ENCODE measurements around the gene ABR.

Gene ABR

DNA sequence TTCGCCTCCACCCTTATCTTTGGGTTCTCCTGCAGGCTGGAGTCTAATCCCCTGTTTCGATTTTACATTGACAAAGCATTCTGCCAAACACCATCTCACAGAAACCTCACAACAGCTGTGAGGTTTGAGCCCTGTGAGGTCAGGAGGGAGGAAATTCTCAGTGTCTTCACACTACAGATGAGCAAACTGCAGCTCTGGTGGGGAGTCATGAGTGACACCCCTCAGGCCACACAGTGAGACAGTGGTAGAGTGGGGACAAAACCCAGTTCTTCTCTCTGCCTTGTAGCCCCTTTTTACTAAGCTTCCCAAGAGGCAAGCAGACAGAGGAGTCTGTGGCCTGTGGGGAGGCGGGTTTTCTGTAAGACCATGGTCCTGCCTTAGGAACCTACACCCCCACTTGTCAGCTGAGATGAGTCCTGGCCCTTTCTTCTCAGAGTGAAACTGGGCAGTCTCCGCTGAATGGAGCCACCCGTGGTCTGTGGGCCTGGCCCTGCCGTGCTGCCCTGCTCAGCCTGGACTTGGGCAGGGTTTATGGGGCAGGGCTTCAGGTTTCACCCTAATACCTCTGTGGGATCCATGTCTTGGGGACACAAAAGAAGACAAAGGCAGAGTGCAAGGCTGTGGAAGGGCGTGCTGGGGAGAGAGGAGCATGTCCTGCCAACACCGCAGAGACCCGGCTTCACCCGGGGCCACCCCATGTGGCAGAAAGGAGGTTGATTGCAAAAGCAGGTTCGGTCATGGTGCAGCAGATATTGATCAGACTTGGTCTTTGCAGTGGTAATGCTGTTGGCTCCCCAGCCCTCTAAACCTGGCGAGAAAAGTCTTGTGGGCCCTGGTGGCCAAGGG, 59.0 kb downstream of the ABR start:
- ATAC-seq (ENCODE audit: low read depth) = no peak
- H3K27me3 Mint-ChIP-seq = no peaks in the 10 kb centered on the region
- H3K9me3 Mint-ChIP-seq = no peaks in the 10 kb centered on the region
- H3K4me1 Mint-ChIP-seq = peaks cover 10% of the 10 kb centered on the region
- no peak overlapping the region for H3K4me3 Mint-ChIP-seq
- peaks cover 5% of the 10 kb centered on the region for H3K36me3 Mint-ChIP-seq
- no peak overlapping the region for H3K27ac Mint-ChIP-seq
- no peak for DNase-seq (ENCODE audit: low spot score in 2 of 2)

DNA sequence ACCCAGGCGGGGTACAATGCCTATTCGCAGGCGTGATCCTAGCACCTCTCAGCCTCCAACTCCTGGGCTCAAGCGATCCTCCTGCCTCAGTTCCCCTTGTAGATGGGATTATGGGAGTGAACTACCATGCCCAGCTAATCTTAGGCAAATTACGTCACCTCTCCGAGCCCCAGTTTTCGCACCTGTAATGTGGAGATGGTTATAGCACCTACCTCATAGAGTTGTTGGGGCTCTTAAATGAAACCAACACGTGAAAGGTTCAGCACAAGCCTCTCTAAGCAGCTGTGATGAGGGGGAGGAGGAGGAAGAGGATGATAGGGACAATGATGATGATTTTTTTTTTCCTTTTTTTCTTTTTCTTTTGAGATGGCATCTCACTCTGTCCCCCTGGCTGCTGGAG, 59.9 kb downstream of the ABR start:
- Mint-ChIP-seq H3K27me3 (no peaks in the 10 kb centered on the region), H3K4me3 (no peak overlapping the region), H3K36me3 (peaks cover 5% of the 10 kb centered on the region), H3K9me3 (no peaks in the 10 kb centered on the region), H3K27ac (no peak overlapping the region), H3K4me1 (peaks cover 13% of the 10 kb centered on the region)
- DNase-seq (ENCODE audit: low spot score in 2 of 2) (no peak), ATAC-seq (ENCODE audit: low read depth) (no peak)

DNA sequence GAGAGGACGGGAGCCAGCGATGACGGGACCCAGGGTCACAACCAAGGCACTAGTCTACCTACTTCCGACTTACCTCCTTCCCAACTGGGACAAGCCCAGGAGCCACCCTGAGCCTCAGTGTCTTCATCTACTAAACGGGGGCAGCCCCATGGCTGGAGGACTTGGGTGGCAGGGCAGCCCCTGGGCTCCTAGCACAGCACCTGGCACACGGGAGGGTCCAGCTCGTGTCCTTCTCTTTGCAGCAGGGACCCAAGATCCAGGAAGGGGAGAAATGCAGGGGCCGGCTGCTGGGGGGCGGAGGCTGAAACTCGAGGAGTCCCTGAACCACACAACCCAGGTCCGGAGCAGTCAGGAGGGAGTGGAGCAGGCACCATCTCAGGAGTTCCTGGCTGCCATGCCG, 63.2 kb downstream of the ABR start:
- no peaks in the 10 kb centered on the region for H3K36me3 Mint-ChIP-seq
- H3K27me3 Mint-ChIP-seq = no peaks in the 10 kb centered on the region
- no peak overlapping the region for H3K27ac Mint-ChIP-seq
- no peak for ATAC-seq (ENCODE audit: low read depth)
- DNase-seq (ENCODE audit: low spot score in 2 of 2) = no peak
- peaks cover 9% of the 10 kb centered on the region for H3K4me1 Mint-ChIP-seq
- no peak overlapping the region for H3K4me3 Mint-ChIP-seq
- H3K9me3 Mint-ChIP-seq = no peaks in the 10 kb centered on the region

DNA sequence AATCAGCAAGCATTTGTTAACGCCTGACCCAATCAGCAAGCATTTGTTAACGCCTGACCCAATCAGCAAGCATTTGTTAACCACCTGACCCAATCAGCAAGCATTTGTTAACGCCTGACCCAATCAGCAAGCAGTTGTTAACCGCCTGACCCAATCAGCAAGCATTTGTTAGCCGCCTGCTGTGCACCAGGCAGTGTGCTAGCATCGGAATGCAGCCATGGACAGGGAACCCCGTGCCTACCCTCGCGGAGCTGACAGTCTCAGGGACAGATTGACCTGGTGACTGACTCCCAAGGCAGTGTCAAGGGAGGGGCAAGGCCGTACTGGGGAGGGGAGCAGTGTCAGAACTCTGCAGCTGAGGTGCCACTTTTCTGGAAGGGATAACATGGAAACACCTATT, 66.9 kb downstream of the ABR start:
- no peak for ATAC-seq (ENCODE audit: low read depth)
- H3K4me3 Mint-ChIP-seq = no peak overlapping the region
- peaks cover 23% of the 10 kb centered on the region for H3K4me1 Mint-ChIP-seq
- H3K27me3 Mint-ChIP-seq = no peaks in the 10 kb centered on the region
- H3K27ac Mint-ChIP-seq = no peak overlapping the region
- no peaks in the 10 kb centered on the region for H3K36me3 Mint-ChIP-seq
- DNase-seq (ENCODE audit: low spot score in 2 of 2) = no peak
- H3K9me3 Mint-ChIP-seq = no peaks in the 10 kb centered on the region

DNA sequence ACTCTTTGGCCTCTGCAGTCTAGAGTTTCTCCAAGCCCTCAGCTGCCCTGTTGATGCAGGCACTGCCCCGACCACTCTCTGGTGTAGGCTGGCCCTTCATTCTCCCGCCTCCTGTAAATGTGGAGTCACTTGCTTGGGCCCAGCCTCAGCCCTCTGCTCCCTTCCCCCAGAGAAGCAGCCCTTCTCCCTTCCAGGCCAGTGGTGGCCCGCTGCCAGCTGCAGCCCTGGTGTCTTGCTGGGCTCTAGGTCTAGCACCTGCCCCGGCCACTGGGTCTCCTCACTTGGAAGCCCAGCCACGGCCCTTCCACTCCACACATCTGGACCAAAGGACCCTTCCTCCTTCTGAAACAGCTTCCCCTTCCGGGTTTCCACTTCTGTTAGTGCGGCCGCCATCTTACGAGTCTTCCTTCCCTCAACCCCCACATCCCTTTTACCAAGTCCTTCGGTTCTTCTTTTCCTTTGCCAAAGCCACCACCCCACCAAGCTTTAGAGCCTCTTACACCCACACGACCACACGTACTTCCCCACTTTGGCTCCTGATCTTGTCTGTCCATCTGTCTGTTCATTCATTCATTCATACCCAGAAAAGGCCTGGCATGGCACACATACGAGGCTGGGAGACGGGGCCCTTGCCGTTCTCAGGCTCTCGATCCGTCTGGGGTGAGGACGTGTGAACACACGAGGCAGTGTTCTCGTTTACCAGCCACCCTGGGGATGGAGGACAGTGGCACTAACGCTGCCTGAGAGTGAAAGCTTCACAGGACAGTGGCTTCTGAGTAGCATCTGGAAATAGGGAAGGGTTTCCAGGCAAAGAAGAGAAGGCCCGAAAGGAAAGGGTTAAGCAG, 68.0 kb downstream of the ABR start:
- DNase-seq (ENCODE audit: low spot score in 2 of 2) (no peak), ATAC-seq (ENCODE audit: low read depth) (no peak)
- no peak overlapping the region for H3K27ac Mint-ChIP-seq
- no peaks in the 10 kb centered on the region for H3K9me3 Mint-ChIP-seq
- H3K36me3 Mint-ChIP-seq = no peaks in the 10 kb centered on the region
- no peaks in the 10 kb centered on the region for H3K27me3 Mint-ChIP-seq
- peak overlapping the region; percentile 60 for H3K4me3 Mint-ChIP-seq
- H3K4me1 Mint-ChIP-seq = peaks cover 27% of the 10 kb centered on the region

DNA sequence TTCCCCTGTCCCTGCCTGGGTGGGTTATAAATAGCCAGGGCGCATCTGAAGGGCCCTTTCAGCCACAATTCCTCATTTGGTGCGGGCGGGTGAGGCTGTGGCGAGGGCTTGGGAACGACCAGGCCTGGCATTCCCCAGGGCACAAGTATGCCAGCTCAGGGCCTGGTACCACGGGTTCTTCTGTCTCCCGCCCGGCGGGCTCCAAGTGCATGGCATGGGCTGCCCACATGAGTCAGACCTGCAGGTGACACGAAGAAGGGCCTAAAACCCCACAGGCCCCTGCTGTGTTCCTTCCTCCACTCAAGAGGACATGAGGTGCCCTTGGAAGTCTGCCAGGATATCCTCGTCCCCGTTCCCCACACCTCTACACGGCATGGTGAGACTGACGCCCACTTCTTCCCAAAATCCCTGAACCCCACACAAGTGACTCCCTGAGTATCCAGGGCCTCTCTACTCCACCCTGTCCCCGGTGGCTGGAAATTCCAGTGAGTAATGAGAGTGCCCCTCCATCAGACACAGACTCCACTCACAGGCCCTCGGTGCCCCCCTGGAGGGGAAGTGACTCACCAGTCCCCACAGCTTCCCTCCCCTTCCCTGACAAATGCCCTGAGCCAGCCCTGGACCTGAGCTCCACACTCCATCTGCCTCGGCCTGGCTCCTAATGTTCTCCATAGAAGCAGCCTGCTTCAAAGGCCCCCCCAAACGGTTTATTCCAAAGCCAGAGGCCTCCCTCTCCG, 68.8 kb downstream of the ABR start:
- no peaks in the 10 kb centered on the region for H3K9me3 Mint-ChIP-seq
- peak overlapping the region; percentile 60 for H3K4me3 Mint-ChIP-seq
- H3K27ac Mint-ChIP-seq = no peak overlapping the region
- ATAC-seq (ENCODE audit: low read depth) = no peak
- H3K27me3 Mint-ChIP-seq = no peaks in the 10 kb centered on the region
- no peaks in the 10 kb centered on the region for H3K36me3 Mint-ChIP-seq
- H3K4me1 Mint-ChIP-seq = peaks cover 27% of the 10 kb centered on the region
- DNase-seq (ENCODE audit: low spot score in 2 of 2) = no peak

DNA sequence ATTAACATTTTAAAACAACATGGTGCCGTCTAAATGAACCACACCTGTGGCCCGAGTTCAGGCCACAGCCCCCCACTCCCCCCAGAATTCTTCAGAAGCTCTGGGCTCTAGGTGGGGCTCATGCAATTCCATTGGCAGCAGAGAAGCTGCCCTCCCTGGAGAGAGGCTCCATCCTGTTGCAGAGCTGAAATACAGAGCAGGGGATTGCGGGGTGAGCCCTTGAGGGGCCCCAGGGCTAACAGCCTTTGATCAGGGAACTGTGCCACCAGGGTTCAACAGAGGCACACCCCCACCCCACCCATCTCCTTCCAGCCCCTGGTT, 69.3 kb downstream of the ABR start:
- Mint-ChIP-seq H3K4me1 (peaks cover 27% of the 10 kb centered on the region), H3K9me3 (no peaks in the 10 kb centered on the region), H3K36me3 (no peaks in the 10 kb centered on the region), H3K4me3 (peak overlapping the region; percentile 89), H3K27me3 (no peaks in the 10 kb centered on the region), H3K27ac (no peak overlapping the region)
- no peak for ATAC-seq (ENCODE audit: low read depth)
- DNase-seq (ENCODE audit: low spot score in 2 of 2) = no peak

DNA sequence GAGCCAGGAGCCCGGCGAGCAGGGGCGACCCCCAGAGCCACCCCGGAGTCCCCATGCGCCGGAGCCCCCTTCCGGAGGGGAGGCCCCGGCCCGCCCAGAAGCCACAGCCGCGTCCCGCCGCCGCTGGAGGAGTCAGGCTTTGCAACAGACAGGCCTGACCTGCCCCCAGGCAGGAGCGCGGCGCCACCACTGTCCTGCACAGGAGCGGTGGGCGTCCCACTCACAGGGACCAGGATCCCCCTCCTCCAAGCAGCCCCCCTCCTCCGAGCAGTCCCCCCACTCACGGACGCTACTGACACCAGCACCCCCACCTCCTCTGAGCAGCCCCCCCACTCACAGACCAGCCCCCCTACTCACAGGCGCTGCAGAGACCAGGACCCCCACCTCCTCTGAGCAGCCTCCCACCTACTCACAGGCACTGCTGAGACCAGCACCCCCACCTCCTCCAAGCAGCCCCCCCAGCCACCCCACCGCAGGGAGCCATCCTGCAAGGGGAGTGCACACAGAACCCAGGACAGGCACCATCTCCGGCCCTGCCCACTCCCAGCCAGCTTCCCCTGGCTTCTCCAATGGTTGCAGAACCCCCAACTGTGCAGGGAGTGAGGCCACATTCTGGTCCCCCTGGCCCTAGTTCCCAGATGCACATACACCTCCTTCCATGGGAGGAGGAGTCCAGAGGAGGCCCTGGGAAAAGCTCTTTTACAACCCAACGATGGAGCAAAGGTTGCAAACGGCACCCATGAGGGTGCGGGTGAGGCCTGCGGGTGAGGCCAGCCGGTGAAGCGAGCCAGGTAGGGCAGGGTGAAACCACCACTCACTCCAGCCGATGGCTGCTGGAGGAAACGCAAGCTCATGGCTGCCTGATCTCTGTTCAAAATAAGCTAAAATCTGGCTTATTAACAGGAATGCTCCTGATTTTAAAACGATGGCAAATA, 69.9 kb downstream of the ABR start:
- H3K36me3 Mint-ChIP-seq = no peaks in the 10 kb centered on the region
- ATAC-seq (ENCODE audit: low read depth) (peak; percentile 50), DNase-seq (ENCODE audit: low spot score in 2 of 2) (peak in 1 of 2 donors; percentile 20)
- peak overlapping the region; percentile 60 for H3K27ac Mint-ChIP-seq
- no peaks in the 10 kb centered on the region for H3K9me3 Mint-ChIP-seq
- no peaks in the 10 kb centered on the region for H3K27me3 Mint-ChIP-seq
- H3K4me3 Mint-ChIP-seq = peak overlapping the region; percentile 89
- H3K4me1 Mint-ChIP-seq = peaks cover 24% of the 10 kb centered on the region

DNA sequence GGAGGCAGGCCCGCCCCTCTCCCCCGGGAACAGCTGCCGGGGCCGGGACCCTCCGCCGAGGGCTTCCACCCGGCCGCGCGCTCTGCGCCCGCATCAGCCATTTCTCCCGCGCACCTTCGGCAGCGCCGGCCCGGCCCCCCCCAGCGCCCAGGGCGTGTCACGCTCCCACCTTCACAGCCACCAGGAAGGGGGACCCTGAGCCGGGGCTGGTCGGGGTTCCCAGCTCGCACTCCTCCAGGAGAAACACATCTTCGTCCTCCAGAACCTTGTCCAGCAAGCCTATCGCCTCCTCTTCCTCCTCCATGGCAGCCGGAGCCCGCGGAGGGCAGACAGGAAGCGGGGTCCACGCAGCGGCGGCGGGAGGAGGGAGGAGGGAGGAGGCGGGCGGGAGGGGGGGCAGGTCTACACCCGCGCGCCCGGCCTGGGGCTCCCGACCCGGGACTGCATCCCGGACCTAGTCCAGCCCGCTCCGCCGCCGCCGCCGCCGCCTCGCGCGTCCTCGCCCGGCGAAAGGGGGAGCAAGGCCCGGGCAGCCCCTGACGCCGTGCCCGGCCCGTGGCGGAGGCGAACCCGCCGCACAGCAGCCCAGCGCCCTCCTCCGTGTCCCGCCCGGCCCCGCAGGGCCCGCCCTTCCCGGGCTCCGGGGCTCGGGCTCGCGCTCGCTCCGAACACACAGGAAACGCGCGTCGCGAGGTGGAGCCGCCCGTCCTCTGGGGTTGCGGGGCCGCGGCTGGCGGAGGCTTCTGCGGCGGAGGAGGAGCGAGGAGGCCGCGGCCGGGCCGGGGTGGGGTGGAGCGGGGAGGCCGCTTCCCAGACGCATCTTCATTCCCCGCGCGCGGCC, 70.8 kb downstream of the ABR start:
- Mint-ChIP-seq H3K36me3 (no peaks in the 10 kb centered on the region), H3K4me3 (peak overlapping the region; percentile 89), H3K9me3 (no peaks in the 10 kb centered on the region), H3K4me1 (peaks cover 24% of the 10 kb centered on the region), H3K27me3 (no peaks in the 10 kb centered on the region), H3K27ac (peak overlapping the region; percentile 60)
- DNase-seq (ENCODE audit: low spot score in 2 of 2) (peak; percentile 25 to 55), ATAC-seq (ENCODE audit: low read depth) (peak; percentile 76)

DNA sequence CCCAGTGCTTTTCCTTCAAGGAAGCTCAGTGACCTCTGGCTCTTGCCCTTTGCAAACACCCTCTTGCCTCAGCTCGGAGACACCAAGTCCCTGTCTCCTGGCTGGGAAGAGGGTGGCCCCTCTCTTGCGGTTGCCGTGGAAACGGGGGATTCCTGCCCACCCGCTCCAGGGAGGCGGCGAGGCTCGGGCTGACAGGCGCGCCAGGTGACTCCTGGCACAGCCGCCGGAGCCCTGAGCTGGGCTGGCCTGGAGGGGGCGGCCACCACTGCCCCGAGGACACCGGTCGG, 71.4 kb downstream of the ABR start:
- H3K4me3 Mint-ChIP-seq = no peak overlapping the region
- H3K27me3 Mint-ChIP-seq = no peaks in the 10 kb centered on the region
- ATAC-seq (ENCODE audit: low read depth) = no peak
- H3K9me3 Mint-ChIP-seq = no peaks in the 10 kb centered on the region
- H3K4me1 Mint-ChIP-seq = peaks cover 24% of the 10 kb centered on the region
- no peak overlapping the region for H3K27ac Mint-ChIP-seq
- H3K36me3 Mint-ChIP-seq = no peaks in the 10 kb centered on the region
- no peak for DNase-seq (ENCODE audit: low spot score in 2 of 2)

DNA sequence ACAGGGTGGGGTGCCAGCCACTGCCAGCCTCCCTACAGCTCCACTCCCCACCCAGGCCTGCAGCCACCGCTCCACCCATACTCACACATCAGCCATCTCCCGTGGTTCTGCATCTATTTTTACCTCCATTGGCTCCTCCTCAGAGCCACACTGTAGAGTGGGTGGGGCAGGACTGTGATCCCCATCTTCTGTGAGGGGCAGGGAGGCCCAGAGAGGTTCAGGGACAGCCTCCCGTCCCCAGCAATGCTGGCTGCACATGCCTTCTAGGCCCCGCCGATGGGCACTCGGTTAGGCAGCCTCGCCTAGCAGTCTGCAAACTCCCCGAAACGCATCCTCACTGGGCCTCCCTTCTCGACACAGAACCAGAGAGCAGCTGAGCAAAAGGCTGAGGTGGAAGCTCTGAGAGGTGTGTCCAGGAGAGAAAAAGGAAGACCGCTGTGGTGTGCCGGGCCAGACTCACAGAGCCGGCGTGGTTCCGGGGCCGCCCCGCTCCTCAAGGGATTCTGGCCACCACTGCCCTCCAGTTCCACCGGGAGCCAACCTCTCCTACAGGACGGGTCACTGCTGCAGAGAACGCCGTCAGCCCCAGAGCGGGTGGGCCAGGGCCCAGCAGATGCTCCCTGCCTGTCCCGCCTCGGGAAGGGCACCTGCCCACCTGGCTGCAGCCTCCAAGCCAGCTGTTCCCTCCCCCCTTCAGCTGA, 71.9 kb downstream of the ABR start:
- no peaks in the 10 kb centered on the region for H3K27me3 Mint-ChIP-seq
- no peak for DNase-seq (ENCODE audit: low spot score in 2 of 2)
- H3K4me1 Mint-ChIP-seq = peaks cover 24% of the 10 kb centered on the region
- H3K27ac Mint-ChIP-seq = no peak overlapping the region
- peak overlapping the region; percentile 70 for H3K4me3 Mint-ChIP-seq
- no peak for ATAC-seq (ENCODE audit: low read depth)
- no peaks in the 10 kb centered on the region for H3K9me3 Mint-ChIP-seq
- H3K36me3 Mint-ChIP-seq = no peaks in the 10 kb centered on the region

DNA sequence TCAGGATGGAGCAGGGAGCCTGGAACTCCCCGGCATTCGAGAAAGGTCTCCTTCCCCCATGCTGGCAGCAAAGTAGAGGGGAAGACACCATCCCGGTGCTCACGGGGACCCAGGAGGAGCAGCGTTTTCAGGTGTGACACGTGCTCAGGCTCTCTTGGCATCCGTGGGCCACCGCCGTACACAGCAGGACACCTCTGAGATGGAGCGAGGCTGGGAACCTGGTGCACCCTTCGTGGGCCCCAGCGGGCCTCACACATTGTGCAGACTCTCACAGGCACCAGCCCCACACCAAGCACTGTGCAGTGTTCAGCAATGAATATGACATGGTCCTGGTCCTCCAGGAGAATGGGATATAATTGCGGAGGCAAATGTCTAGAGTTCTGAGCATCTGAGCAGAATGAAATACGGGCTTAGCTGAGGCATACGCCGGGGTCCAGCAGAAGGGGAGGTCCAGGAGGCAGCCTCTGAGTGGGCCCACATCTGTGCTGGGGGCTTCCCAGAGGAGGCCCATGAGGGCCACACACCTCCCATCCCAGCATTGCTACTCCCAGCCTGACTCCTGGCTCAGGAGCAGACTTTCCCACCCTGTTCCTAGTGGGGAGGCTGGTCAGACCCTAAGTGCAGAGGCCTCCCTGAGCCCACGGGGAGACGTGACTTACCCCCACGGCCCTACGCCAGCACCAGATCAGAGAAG, 72.6 kb downstream of the ABR start:
- H3K27ac Mint-ChIP-seq = no peak overlapping the region
- no peaks in the 10 kb centered on the region for H3K27me3 Mint-ChIP-seq
- ATAC-seq (ENCODE audit: low read depth) (no peak), DNase-seq (ENCODE audit: low spot score in 2 of 2) (no peak)
- H3K4me1 Mint-ChIP-seq = peaks cover 24% of the 10 kb centered on the region
- no peaks in the 10 kb centered on the region for H3K36me3 Mint-ChIP-seq
- H3K9me3 Mint-ChIP-seq = no peaks in the 10 kb centered on the region
- peak overlapping the region; percentile 70 for H3K4me3 Mint-ChIP-seq
